HepG2 (cell line): ENCODE results near the gene KHK. TPM values are rescaled to one million over a fixed set of nuclear protein-coding genes. Genes with fewer than 3 reads are reported as not detected.

ENCODE experiments used
- AGO1 ChIP-seq: fragments of 200-400 bp; formaldehyde crosslinking; IDR thresholded peaks from 2 replicates; pipeline ENCODE4 v1.6.1; 2017; ENCODE audit warnings: mild to moderate bottlenecking, low read depth, low read length, moderate library complexity; ENCODE audit not compliant: poor library complexity, severe bottlenecking
- HCFC1 ChIP-seq: fragments of 150-350 bp; IDR thresholded peaks from 2 replicates; pipeline ENCODE4 v1.6.1; 2014; ENCODE audit warnings: low read depth, low read length
- HNF1A ChIP-seq, 2 experiments: sonication (generic) in 1 of 2; formaldehyde crosslinking in 1 of 2; IDR thresholded peaks; 2 replicates each; pipeline versions ENCODE4 v1.4.0 to v1.6.1; 2016 to 2020; ENCODE audit warnings: borderline replicate concordance in 1 of 2, low read depth in 1 of 2, mild to moderate bottlenecking in 1 of 2, missing genetic modification reagents in 1 of 2
- HOMEZ ChIP-seq: IDR thresholded peaks from 2 replicates; pipeline ENCODE4 v1.6.1; 2016; ENCODE audit warnings: low read depth
- IRX3 ChIP-seq: sonication (generic); formaldehyde crosslinking; IDR thresholded peaks from 2 replicates; pipeline ENCODE4 v1.8.1; 2023; ENCODE audit warnings: mild to moderate bottlenecking, low read depth, missing genetic modification reagents, borderline replicate concordance
- KLF15 ChIP-seq: sonication (generic); formaldehyde crosslinking; IDR thresholded peaks from 2 replicates; pipeline ENCODE4 v1.8.1; 2023; ENCODE audit warnings: borderline replicate concordance, mild to moderate bottlenecking, inconsistent platforms, missing genetic modification reagents, mixed read lengths
- NFIB ChIP-seq: sonication (generic); formaldehyde crosslinking; IDR thresholded peaks from 2 replicates; pipeline ENCODE4 v1.9.0; 2021; ENCODE audit warnings: missing genetic modification reagents, mild to moderate bottlenecking, borderline replicate concordance
- PRPF4 ChIP-seq: fragments of 200-400 bp; formaldehyde crosslinking; IDR thresholded peaks from 2 replicates; pipeline ENCODE4 v1.6.1; 2016; ENCODE audit warnings: low read length, low read depth; ENCODE audit not compliant: poor library complexity, severe bottlenecking
- REPIN1 ChIP-seq: sonication (generic); formaldehyde crosslinking; IDR thresholded peaks from 2 replicates; pipeline ENCODE4 v1.8.0; 2022; ENCODE audit warnings: missing genetic modification reagents, low read depth, mild to moderate bottlenecking, borderline replicate concordance
- RFX3 ChIP-seq: IDR thresholded peaks from 2 replicates; pipeline ENCODE4 v1.6.1; 2016; ENCODE audit warnings: missing biosample characterization, missing genetic modification reagents
- ZKSCAN1 ChIP-seq: fragments of 150-350 bp; IDR thresholded peaks from 2 replicates; pipeline ENCODE4 v1.6.1; 2014; ENCODE audit warnings: low read length
- ZNF280D ChIP-seq: sonication (generic); formaldehyde crosslinking; IDR thresholded peaks from 2 replicates; pipeline ENCODE4 v1.5.1; 2020; ENCODE audit warnings: mild to moderate bottlenecking, missing genetic modification reagents
- ZNF350 ChIP-seq: sonication (generic); formaldehyde crosslinking; IDR thresholded peaks from 2 replicates; pipeline ENCODE4 v1.4.0; 2020; ENCODE audit warnings: mild to moderate bottlenecking, low read depth, missing genetic modification reagents, borderline replicate concordance
- ZNF619 ChIP-seq: sonication (generic); formaldehyde crosslinking; IDR thresholded peaks from 2 replicates; pipeline ENCODE4 v1.4.0; 2020; ENCODE audit warnings: mild to moderate bottlenecking, missing genetic modification reagents
- ZNF720 ChIP-seq: sonication (generic); formaldehyde crosslinking; IDR thresholded peaks from 2 replicates; pipeline ENCODE4 v1.4.0; 2020; ENCODE audit warnings: missing genetic modification reagents
- ZXDC ChIP-seq: sonication (generic); formaldehyde crosslinking; IDR thresholded peaks from 2 replicates; pipeline ENCODE4 v1.5.0; 2020; ENCODE audit warnings: mild to moderate bottlenecking, missing genetic modification reagents
- polyA plus RNA-seq, 8 experiments: library from polyadenylated mRNA; depleted of rRNA in 3 of 8; stranded (reverse) in 7 of 8; unstranded in 1 of 8; fragments of >200 nt; fragmentation: Illumina TruSeq in 4 of 8; extraction: Trizol in 4 of 8; gene quantifications; 2 replicates each; pipeline versions ENCODE4 v1.2.1 to v1.2.3, GENCODE V29; 2011 to 2016; ENCODE audit warnings: low read depth in 4 of 8, missing spikeins in 1 of 8, mixed read lengths in 1 of 8; ENCODE audit not compliant: insufficient read depth in 1 of 8
- total RNA-seq, 5 experiments: library from RNA; depleted of rRNA; stranded (reverse); fragments of >200 nt; fragmentation: Illumina TruSeq; extraction: Trizol; gene quantifications; 2 replicates each; pipeline ENCODE4 v1.2.3, GENCODE V29; 2016; ENCODE audit warnings: low read depth in 1 of 5

The KHK gene
- total and polyA plus RNA-seq, 2 of the 13 experiments (the other 11 are each of a cell fraction or from before 2014, with no cell fraction given): 40.9 to 99.2 TPM

GRCh38 chr2:27118525-27119329, 32.2 kb downstream of the KHK start, which contains the start of gene CGREF1 (continued):
- TF ChIP-seq ZNF280D (CRISPR knock-in tag) (no peak), ZXDC (CRISPR knock-in tag) (no peak), KLF15 (no peak), HCFC1 (no peak), HOMEZ (CRISPR knock-in tag) (no peak), AGO1 (peak; percentile 21), HNF1A (IDR thresholded peaks at IDR 0.05; ENCODE audit: low read depth) (no peak), HNF1A (CRISPR knock-in tag; IDR thresholded peaks at IDR 0.05; ENCODE audit: borderline replicate concordance) (peak; percentile 44; the same call in 1 of the 2 replicates), ZKSCAN1 (no peak), ZNF350 (CRISPR knock-in tag) (no peak), IRX3 (CRISPR knock-in tag) (0 out of 2 replicates have a peak, but pooled peaks have one; percentile 77), ZNF619 (CRISPR knock-in tag) (no peak), NFIB (CRISPR knock-in tag) (no peak), REPIN1 (no peak), ZNF720 (CRISPR knock-in tag) (no peak), PRPF4 (no peak), RFX3 (no peak)
